Eye (tissue), 1 donor: ENCODE results near the gene CAPZA1.

Source experiments
- DNase-seq: peaks from one replicate; pipeline ENCODE4 v3.0.0-alpha.2; 2015

The CAPZA1 gene

GRCh38 chr1:112678605-112679004 is 59.0 kb downstream of the CAPZA1 start:
- DNase-seq, result no peak

GRCh38 chr1:112685913-112686312 is 66.3 kb downstream of the CAPZA1 start:
- no peak for DNase-seq

- no peak for DNase-seq
Measured at GRCh38 chr1:112686417-112686816, 66.8 kb downstream of the CAPZA1 start.

- DNase-seq, result no peak
Measured at GRCh38 chr1:112686835-112687234, 67.2 kb downstream of the CAPZA1 start.

- DNase-seq, result no peak
Measured at GRCh38 chr1:112687361-112687760, 67.7 kb downstream of the CAPZA1 start.

- DNase-seq, result no peak
Measured at GRCh38 chr1:112687785-112688496, 68.3 kb downstream of the CAPZA1 start.

- no peak for DNase-seq
Measured at GRCh38 chr1:112688781-112689193, 69.2 kb downstream of the CAPZA1 start.

GRCh38 chr1:112689196-112689841 is 69.7 kb downstream of the CAPZA1 start:
- no peak for DNase-seq

- no peak for DNase-seq
Measured at GRCh38 chr1:112689842-112690237, 70.2 kb downstream of the CAPZA1 start.

- no peak for DNase-seq
Measured at GRCh38 chr1:112692681-112693080, 73.0 kb downstream of the CAPZA1 start.

- DNase-seq, result no peak
Measured at GRCh38 chr1:112693821-112694220, 74.2 kb downstream of the CAPZA1 start.

- no peak for DNase-seq
Measured at GRCh38 chr1:112694363-112694929, 74.8 kb downstream of the CAPZA1 start.

GRCh38 chr1:112695276-112695675 is 75.6 kb downstream of the CAPZA1 start:
- no peak for DNase-seq

GRCh38 chr1:112696578-112697314 is 77.1 kb downstream of the CAPZA1 start:
- DNase-seq, result no peak

- no peak for DNase-seq
Measured at GRCh38 chr1:112697781-112698201, 78.2 kb downstream of the CAPZA1 start.

- no peak for DNase-seq
Measured at GRCh38 chr1:112698366-112699310, 79.0 kb downstream of the CAPZA1 start.

GRCh38 chr1:112699425-112700144 is 80.0 kb downstream of the CAPZA1 start:
- DNase-seq, result no peak

GRCh38 chr1:112700290-112701226 is 80.9 kb downstream of the CAPZA1 start:
- DNase-seq, result peak; percentile 95

GRCh38 chr1:112701227-112702066 is 81.8 kb downstream of the CAPZA1 start:
- no peak for DNase-seq

GRCh38 chr1:112702067-112702395 is 82.4 kb downstream of the CAPZA1 start:
- no peak for DNase-seq
